Smooth muscle cell (in vitro differentiated cells): ENCODE measurements around the gene RIN1. TPM values are rescaled to one million over a fixed set of nuclear protein-coding genes. Genes with fewer than 3 reads are reported as not detected.

ENCODE experiments used
- DNase-seq: peaks from one replicate; lab custom pipeline; 2025; ENCODE audit not compliant: unreplicated experiment; lab: John Stamatoyannopoulos, UW
- H2AFZ ChIP-seq: fragments of 200-600 bp; sonication (generic); 2 replicates; pipeline ENCODE4 v1.6.0; 2016; ENCODE audit warnings: antibody characterized with exemption, low read depth, mild to moderate bottlenecking
- H3F3A ChIP-seq: fragments of 200-600 bp; sonication (generic); 2 replicates; pipeline ENCODE4 v1.6.0; 2017; ENCODE audit warnings: antibody characterized with exemption, low read depth
- H3K27ac ChIP-seq: fragments of 200-600 bp; sonication (generic); 2 replicates; pipeline ENCODE4 v1.5.1; 2016; ENCODE audit warnings: low read depth, mild to moderate bottlenecking
- H3K27me3 ChIP-seq: fragments of 200-600 bp; sonication (generic); 2 replicates; pipeline ENCODE4 v1.6.1; 2016; ENCODE audit warnings: low read depth, mild to moderate bottlenecking
- H3K36me3 ChIP-seq: fragments of 200-600 bp; sonication (generic); 2 replicates; pipeline ENCODE4 v1.5.1; 2016; ENCODE audit warnings: low read depth
- H3K4me1 ChIP-seq: fragments of 200-600 bp; sonication (generic); 2 replicates; pipeline ENCODE4 v1.5.1; 2016; ENCODE audit warnings: low read depth
- H3K4me2 ChIP-seq: fragments of 200-600 bp; sonication (generic); 2 replicates; pipeline ENCODE4 v1.6.0; 2016; ENCODE audit warnings: mild to moderate bottlenecking
- H3K4me3 ChIP-seq: fragments of 200-600 bp; sonication (generic); 2 replicates; pipeline ENCODE4 v1.5.1; 2016; ENCODE audit warnings: mild to moderate bottlenecking
- H3K79me2 ChIP-seq: fragments of 200-600 bp; sonication (generic); 2 replicates; pipeline ENCODE4 v1.6.0; 2016; ENCODE audit warnings: low read depth, mild to moderate bottlenecking
- H3K9ac ChIP-seq: fragments of 200-600 bp; sonication (generic); 2 replicates; pipeline ENCODE4 v1.6.0; 2016; ENCODE audit warnings: low read depth
- H3K9me3 ChIP-seq: fragments of 200-600 bp; sonication (generic); replicated peaks from 2 replicates; pipeline ENCODE4 v1.5.1; 2016; ENCODE audit warnings: low read depth
- H4K20me1 ChIP-seq: fragments of 200-600 bp; sonication (generic); 2 replicates; pipeline ENCODE4 v1.6.0; 2016; ENCODE audit warnings: low read depth
- CTCF ChIP-seq: fragments of 200-600 bp; sonication (generic); IDR thresholded peaks from 2 replicates; pipeline ENCODE4 v1.5.1; 2017; ENCODE audit warnings: borderline replicate concordance, mild to moderate bottlenecking, antibody characterized with exemption; ENCODE audit not compliant: insufficient read depth, poor library complexity, severe bottlenecking
- WGBS: methylation state at CpG from one replicate; pipeline ENCODE4 v1.1.7; 2016; ENCODE audit warnings: low lambda C conversion rate; 5-methylcytosine and 5-hydroxymethylcytosine counted together
- polyA plus RNA-seq: library from polyadenylated mRNA; unstranded; fragments of >200 nt; fragmentation: Nextera tagmentation; extraction: Ambion mirVana; gene quantifications from 2 replicates; pipeline ENCODE4 v1.2.1, GENCODE V29; 2016
- total RNA-seq: library from RNA; depleted of rRNA; stranded (reverse); fragments of >200 nt; gene quantifications from 2 replicates; pipeline ENCODE4 v1.2.3, GENCODE V29; 2014

The RIN1 gene
- total and polyA plus RNA-seq, 2 experiments from 2014 or later, result 15.3 to 18.0 TPM

GRCh38 chr11:66365711-66366619 lies 29.7 kb upstream of the RIN1 start:
- DNase-seq, result no peak
- Histone ChIP-seq H3K4me1 (peaks cover 6% of the 10 kb centered on the region), H3K4me2 (no peak overlapping the region), H4K20me1 (peaks cover 12% of the 10 kb centered on the region), H3K27me3 (no peaks in the 10 kb centered on the region), H2AFZ (no peak overlapping the region), H3K9me3 (no peaks in the 10 kb centered on the region), H3K36me3 (no peaks in the 10 kb centered on the region), H3K27ac (no peak overlapping the region), H3K79me2 (no peaks in the 10 kb centered on the region), H3F3A (no peaks in the 10 kb centered on the region), H3K9ac (no peak overlapping the region), H3K4me3 (no peak overlapping the region)
- 91% methylated on average over 14 of the region's 14 CpGs for WGBS
- no peak for TF ChIP-seq CTCF

- Histone ChIP-seq H3K4me2 (no peak overlapping the region), H3K27ac (no peak overlapping the region), H3K79me2 (no peaks in the 10 kb centered on the region), H3K9me3 (no peaks in the 10 kb centered on the region), H4K20me1 (peaks cover 11% of the 10 kb centered on the region), H3K27me3 (no peaks in the 10 kb centered on the region), H3F3A (no peaks in the 10 kb centered on the region), H3K4me1 (peaks cover 3% of the 10 kb centered on the region), H2AFZ (no peak overlapping the region), H3K36me3 (no peaks in the 10 kb centered on the region), H3K9ac (no peak overlapping the region), H3K4me3 (no peak overlapping the region)
- TF ChIP-seq CTCF, result no peak
- no peak for DNase-seq
- WGBS, result 95% methylated on average over 6 of the region's 6 CpGs
Observed at GRCh38 chr11:66365166-66365565, 28.9 kb upstream of the RIN1 start.

GRCh38 chr11:66363805-66364535 lies 27.7 kb upstream of the RIN1 start:
- no peak for DNase-seq
- Histone ChIP-seq H3K9ac (no peak overlapping the region), H3K4me2 (no peak overlapping the region), H3K4me1 (no peaks in the 10 kb centered on the region), H2AFZ (no peak overlapping the region), H3K27me3 (no peaks in the 10 kb centered on the region), H3K27ac (no peak overlapping the region), H3K4me3 (no peak overlapping the region), H3K9me3 (no peaks in the 10 kb centered on the region), H3F3A (no peaks in the 10 kb centered on the region), H3K79me2 (no peaks in the 10 kb centered on the region), H3K36me3 (no peaks in the 10 kb centered on the region), H4K20me1 (no peaks in the 10 kb centered on the region)
- peak; percentile 85 for TF ChIP-seq CTCF
- 82% methylated on average over 14 of the region's 15 CpGs for WGBS
